ACC112 (cell line): ENCODE data around the gene PRR7.
"Not testable (repeated sequence)": the region's sequence is repeated elsewhere in the genome, so short reads cannot be mapped to it uniquely, and the experiment has no call there.

Experiments used
- H2AFZ ChIP-seq: fragments of 200-600 bp; sonication (generic); one replicate; pipeline ENCODE4 v1.6.0; 2017; ENCODE audit warnings: antibody characterized with exemption, low read length; ENCODE audit not compliant: unreplicated experiment
- H3K27ac ChIP-seq: fragments of 200-600 bp; sonication (generic); 2 replicates; pipeline ENCODE4 v1.5.1; 2014; ENCODE audit warnings: low read depth, mild to moderate bottlenecking, antibody characterized with exemption, low read length, moderate library complexity
- H3K27me3 ChIP-seq: fragments of 200-600 bp; sonication (generic); 2 replicates; pipeline ENCODE4 v1.6.1; 2014; ENCODE audit warnings: mild to moderate bottlenecking, antibody characterized with exemption, low read length, moderate library complexity, mixed read lengths; ENCODE audit not compliant: insufficient read depth
- H3K36me3 ChIP-seq: fragments of 200-600 bp; sonication (generic); 2 replicates; pipeline ENCODE4 v1.6.1; 2016; ENCODE audit warnings: mild to moderate bottlenecking, antibody characterized with exemption, low read length, moderate library complexity, mixed read lengths; ENCODE audit not compliant: insufficient read depth
- H3K4me1 ChIP-seq: fragments of 200-600 bp; sonication (generic); one replicate; pipeline ENCODE4 v1.6.1; 2016; ENCODE audit warnings: low read length, mixed read lengths; ENCODE audit not compliant: insufficient read depth, unreplicated experiment, control insufficient read depth
- H3K4me3 ChIP-seq: fragments of 200-600 bp; sonication (generic); 2 replicates; pipeline ENCODE4 v1.5.1; 2014; ENCODE audit warnings: mild to moderate bottlenecking, low read depth, low read length
- H3K79me2 ChIP-seq: fragments of 200-600 bp; sonication (generic); one replicate; pipeline ENCODE4 v1.6.0; 2016; ENCODE audit warnings: low read length; ENCODE audit not compliant: control insufficient read depth, unreplicated experiment, insufficient read depth

PRR7 gene

DNA sequence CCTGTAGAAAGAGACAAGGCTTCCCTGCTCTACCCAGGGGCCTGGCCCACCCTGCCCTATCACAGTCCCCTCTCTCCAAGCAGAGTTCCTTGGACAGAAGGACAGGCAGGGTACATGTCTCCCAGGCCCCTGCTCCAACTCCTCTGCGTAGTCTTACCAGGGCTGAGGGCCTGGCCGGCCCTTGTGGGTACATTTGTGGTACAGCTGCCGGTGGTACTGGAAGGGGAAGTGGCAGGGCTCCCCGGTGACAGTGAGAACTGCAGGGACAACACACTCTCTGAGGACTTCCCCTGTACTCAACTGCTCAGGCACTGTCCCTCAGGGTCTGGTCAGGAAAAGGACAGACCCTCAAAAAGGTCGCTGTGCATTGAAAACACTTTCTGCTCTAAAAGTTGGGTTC is 40.8 kb upstream of the PRR7 start:
- Histone ChIP-seq H2AFZ (no peak overlapping the region), H3K27me3 (peaks cover 24% of the 10 kb centered on the region), H3K4me1 (peaks cover 8% of the 10 kb centered on the region), H3K27ac (no peak overlapping the region), H3K79me2 (no peaks in the 10 kb centered on the region), H3K4me3 (no peak overlapping the region), H3K36me3 (no peaks in the 10 kb centered on the region)

DNA sequence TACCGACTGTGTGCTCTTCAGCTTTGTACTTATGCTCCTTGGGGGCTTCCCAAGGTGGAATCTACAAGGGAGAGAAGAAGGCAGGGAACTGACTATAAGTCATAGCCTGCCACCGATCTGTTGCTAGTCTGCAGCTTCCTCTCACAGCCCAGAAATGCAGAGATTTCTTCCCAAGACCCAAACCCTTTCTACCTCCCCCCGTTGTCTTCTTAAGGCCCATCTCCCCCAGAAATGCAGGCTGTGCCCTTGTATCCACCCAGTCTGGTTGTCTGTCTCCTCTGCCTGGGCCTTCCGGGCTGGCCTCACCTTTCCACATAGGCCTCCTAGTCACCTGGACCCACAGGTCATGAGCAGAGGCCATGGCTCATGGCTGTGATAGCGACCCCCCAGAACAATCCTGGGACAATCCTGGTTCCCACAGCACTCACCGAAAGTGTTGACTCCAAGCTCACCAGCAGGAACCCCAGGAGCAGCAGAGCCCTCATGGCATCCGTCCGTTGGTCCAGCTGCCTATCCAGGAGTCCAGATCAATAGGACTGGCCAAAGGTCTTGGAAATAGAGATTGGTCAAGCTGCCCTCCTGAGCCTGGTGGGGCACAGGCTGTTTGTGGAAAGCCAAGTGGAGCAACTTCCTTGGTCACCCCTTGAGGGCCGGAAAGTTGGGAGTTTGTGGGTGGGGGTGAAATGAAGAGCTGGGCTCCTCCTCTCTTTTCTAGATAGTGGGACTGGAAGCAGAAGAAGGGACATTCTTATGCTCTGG is 37.4 kb upstream of the PRR7 start, which contains the start of gene F12:
Gene F12, minus strand, starts transcription at position 522 of the 759 bp plus-strand sequence. Its CDS starts 37 bp downstream, at position 485.
- no peaks in the 10 kb centered on the region; the same call in 1 of the 2 replicates for H3K27me3 ChIP-seq

DNA sequence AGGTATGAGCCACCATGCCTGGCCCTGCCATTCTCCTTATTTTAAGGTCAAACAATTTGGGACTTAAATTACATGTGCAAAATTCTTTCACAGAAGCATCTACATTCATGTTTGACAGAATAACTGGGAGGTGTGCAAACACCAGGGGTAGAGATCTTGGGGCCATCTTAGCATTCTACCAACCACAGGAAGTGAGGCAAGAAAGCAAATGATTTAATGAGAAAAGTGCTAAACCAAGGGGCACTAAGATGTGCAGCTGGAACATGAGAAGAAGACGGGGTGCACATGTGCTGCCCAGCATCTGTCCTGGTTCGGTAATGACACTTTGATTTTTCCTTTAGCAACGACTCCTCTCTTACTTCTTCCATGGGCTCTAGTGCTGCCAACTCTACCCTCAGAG is 36.0 kb upstream of the PRR7 start:
- H3K79me2 ChIP-seq: no peaks in the 10 kb centered on the region
- no peaks in the 10 kb centered on the region; the same call in 1 of the 2 replicates for H3K27me3 ChIP-seq
- H3K27ac ChIP-seq: no peak overlapping the region
- H3K4me1 ChIP-seq: no peaks in the 10 kb centered on the region
- H3K4me3 ChIP-seq: no peak overlapping the region
- H3K36me3 ChIP-seq: no peaks in the 10 kb centered on the region
- no peak overlapping the region for H2AFZ ChIP-seq

More for the DNA sequence above, 37.4 kb upstream of the PRR7 start, which contains the start of gene F12:
- Histone ChIP-seq H3K4me1 (peaks cover 5% of the 10 kb centered on the region), H3K79me2 (no peaks in the 10 kb centered on the region), H2AFZ (no peak within 1 kb of the TSS), H3K4me3 (no peak within 1 kb of the TSS), H3K27ac (no peak within 1 kb of the TSS), H3K36me3 (no peaks in the 10 kb centered on the region)

DNA sequence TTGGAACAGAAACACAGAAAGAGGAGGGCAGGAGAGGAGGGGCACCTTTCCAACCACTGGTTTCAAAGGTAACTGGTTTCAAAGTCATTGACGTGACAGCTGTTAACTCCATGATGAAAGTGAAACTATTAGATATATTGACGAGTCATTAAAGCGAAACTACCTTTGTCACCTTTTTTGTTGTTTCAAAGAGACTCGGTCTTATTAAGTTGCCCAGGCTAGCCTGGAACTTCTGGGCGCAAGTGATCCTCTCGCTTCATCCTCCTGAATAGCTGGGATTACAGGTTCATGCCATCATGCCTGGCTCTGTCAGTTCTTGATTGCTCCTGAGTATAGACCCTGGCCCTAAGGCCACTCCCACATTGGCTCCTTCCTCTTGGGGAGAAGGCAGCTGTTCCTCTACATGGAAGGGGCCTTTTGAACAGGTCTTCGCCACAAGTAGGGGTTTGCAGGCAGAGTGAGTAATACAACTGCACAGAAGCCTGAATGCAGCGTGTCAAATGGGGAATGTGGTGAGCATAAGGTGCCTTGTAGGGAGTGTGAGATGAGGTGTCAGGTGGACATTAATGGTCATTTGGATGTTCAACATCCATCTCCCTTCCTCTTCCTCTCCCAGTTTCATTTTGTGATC is 33.9 kb upstream of the PRR7 start:
- Histone ChIP-seq H2AFZ (no peak overlapping the region), H3K79me2 (no peaks in the 10 kb centered on the region), H3K27ac (no peak overlapping the region), H3K4me3 (no peak overlapping the region), H3K4me1 (no peaks in the 10 kb centered on the region), H3K27me3 (no peaks in the 10 kb centered on the region), H3K36me3 (no peaks in the 10 kb centered on the region)

DNA sequence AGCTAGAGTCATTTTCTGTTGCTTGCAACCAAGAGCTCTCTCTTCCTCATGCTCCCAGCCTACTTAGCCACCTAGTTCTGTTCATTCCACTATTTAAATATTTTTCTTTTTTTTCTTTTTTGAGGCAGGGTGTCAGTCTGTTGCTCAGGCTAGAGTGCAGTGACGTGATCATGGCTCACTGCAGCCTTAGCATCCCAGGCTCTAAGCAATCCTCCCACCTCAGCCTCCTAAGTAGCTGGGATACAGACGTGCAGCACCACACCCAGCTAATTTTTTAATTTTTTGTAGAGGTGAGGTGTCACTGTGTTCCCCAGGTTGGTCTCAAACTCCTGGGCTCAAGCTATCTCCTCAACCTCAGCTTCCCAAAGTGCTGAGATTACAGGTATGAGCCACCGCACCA is 32.1 kb upstream of the PRR7 start:
- H3K27me3 ChIP-seq: no peaks in the 10 kb centered on the region
- no peaks in the 10 kb centered on the region for H3K4me1 ChIP-seq
- no peak overlapping the region for H3K27ac ChIP-seq
- H3K4me3 ChIP-seq: no peak overlapping the region
- H3K36me3 ChIP-seq: no peaks in the 10 kb centered on the region
- no peak overlapping the region for H2AFZ ChIP-seq
- H3K79me2 ChIP-seq: no peaks in the 10 kb centered on the region

DNA sequence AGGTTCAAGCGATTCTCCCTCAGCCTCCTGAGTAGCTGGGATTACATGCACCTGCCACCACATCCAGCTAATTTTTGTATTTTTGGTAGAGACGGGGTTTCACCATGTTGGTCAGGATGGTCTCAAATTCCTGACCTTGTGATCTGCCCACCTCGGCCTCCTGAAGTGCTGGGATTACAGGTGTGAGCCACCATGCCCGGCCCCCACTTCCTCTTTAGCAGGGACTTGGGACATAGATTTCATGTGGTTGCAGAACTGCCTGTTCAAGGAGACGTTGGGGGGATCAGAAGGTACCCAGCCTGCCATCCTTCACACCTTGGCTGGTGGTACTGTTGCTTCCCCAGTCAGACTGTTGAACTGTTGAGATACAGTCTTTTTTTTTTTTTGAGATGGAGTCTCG is 29.5 kb upstream of the PRR7 start:
- not testable (repeated sequence) for H3K4me3 ChIP-seq, H3K4me1 ChIP-seq, H3K79me2 ChIP-seq, H3K27ac ChIP-seq, H3K27me3 ChIP-seq, H3K36me3 ChIP-seq, H2AFZ ChIP-seq

DNA sequence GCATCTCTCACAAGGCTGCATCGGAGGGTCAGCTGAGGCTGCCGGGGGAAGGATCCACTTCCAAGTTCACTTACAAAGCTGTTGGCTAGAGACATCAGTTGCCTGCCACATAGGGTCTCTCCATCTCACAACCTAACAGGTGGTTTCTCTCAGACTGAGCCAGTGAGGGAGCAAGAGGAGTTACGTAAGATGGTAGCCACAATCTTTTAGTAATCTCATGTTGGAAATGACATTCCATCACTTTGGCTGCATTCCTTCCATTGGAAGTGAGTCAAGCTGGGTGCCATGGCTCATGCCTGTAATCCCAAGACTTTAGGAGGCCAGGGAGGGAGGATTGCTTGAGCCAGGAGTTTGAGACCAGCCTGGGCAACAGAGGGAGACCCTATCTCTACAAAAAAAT is 27.6 kb upstream of the PRR7 start:
- no peaks in the 10 kb centered on the region for H3K4me1 ChIP-seq
- no peak overlapping the region for H2AFZ ChIP-seq
- no peaks in the 10 kb centered on the region for H3K27me3 ChIP-seq
- H3K27ac ChIP-seq: no peak overlapping the region
- H3K36me3 ChIP-seq: no peaks in the 10 kb centered on the region
- H3K4me3 ChIP-seq: no peak overlapping the region
- H3K79me2 ChIP-seq: no peaks in the 10 kb centered on the region

DNA sequence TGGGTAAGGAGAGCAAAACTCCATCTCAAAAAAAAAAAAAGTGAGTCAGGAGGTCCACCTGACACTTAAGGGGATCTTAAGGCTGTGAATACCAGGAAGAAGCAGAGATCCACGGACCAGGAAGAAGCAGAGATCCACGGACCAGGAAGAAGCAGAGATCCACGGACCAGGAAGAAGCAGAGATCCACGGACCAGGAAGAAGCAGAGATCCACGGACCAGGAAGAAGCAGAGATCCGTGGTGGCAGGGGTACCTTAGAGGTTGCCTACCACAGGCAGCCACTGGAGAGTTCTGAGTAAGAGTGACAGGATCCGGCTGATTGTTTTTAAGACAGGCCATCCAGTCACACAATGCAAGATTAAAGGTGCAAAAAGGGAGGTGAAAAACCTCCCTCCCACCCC is 26.1 kb upstream of the PRR7 start:
- H3K27me3 ChIP-seq, H3K4me3 ChIP-seq, H3K27ac ChIP-seq, H3K79me2 ChIP-seq, H2AFZ ChIP-seq, H3K36me3 ChIP-seq, H3K4me1 ChIP-seq: not testable (repeated sequence)

DNA sequence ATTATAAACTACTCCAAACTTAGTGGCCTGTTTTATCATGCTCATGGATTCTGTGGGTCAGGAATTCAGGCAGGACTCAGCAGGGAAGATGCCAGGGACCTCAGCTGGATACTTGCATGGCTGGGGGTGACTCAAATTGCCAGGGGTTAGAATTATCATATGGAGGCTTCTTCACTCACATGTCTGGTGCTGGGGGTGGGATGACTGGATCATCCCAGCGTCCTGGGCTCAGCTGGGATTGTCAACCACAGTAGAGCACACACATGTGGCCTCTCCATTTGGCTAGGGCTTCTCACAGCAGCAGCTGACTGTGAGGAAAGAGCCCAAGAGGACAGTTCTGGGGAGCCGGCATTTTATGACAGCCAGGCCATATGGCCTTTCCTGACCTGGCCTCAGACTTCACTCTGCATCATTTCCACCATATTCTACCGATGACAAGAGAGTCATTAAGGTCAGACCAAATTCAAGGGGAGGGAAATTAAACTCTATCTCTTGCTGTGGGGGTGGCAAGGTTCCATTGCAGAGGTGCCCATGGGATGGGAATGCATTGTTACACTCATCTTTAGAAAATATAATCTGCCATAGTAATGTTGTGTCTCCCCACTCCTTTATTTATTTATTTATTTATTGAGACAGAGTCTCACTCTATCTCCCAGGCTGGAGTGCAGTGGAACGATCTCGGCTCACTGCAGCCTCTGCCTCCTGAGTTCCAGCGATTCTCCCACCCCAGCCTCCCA is 25.4 kb upstream of the PRR7 start:
- Histone ChIP-seq H3K4me3 (no peak overlapping the region), H3K36me3 (no peaks in the 10 kb centered on the region), H2AFZ (no peak overlapping the region), H3K79me2 (no peaks in the 10 kb centered on the region), H3K27me3 (no peaks in the 10 kb centered on the region), H3K27ac (no peak overlapping the region), H3K4me1 (peaks cover 5% of the 10 kb centered on the region)

DNA sequence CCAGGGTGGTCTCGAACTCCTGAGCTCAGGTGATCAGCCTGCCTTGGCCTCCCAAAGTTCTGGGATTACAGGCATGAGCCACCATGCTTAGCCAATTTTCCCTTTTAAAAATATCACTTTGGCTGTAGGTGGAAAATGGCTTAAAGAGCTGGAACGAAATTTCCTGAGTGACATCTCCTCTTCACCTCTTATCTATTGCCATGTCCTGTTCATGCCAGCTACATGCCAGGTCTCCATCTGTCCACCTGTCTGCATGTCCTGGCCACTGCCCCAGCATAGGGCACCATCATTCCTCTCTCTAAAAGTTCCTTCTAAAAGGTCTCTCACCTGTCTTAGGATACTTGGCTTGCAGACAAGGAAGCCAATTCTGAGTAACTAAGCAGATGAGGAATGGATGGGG is 22.9 kb upstream of the PRR7 start:
- Histone ChIP-seq H2AFZ (no peak overlapping the region), H3K4me3 (no peak overlapping the region), H3K36me3 (no peaks in the 10 kb centered on the region), H3K4me1 (peaks cover 17% of the 10 kb centered on the region), H3K27ac (no peak overlapping the region), H3K79me2 (peaks cover 20% of the 10 kb centered on the region), H3K27me3 (no peaks in the 10 kb centered on the region)
